SK-N-SH (cell line): ENCODE results near the gene ALKBH8. TPM values are rescaled to one million over a fixed set of nuclear protein-coding genes. Genes with fewer than 3 reads are reported as not detected.
"Not testable (repeated sequence)": the region's sequence is repeated elsewhere in the genome, so short reads cannot be mapped to it uniquely, and the experiment has no call there.

Source experiments
- CTCF ChIA-PET: fragments of 300-600, 350-600 bp; formaldehyde crosslinking; extraction: SDS; loops from one replicate; lab custom pipeline; 2021; lab: Yijun Ruan, JAX
- POLR2A ChIA-PET: fragments of 350-600 bp; sonication (Branson Sonifier 250); formaldehyde crosslinking; extraction: SDS; loops from one replicate; lab custom pipeline; 2020; ENCODE audit warnings: antibody characterized with exemption, inconsistent platforms; lab: Yijun Ruan, JAX
- DNase-seq: peaks from one replicate; pipeline ENCODE4 v3.0.0; 2012
- H2AFZ ChIP-seq: fragments of 200-600 bp; sonication (generic); 2 replicates; pipeline ENCODE4 v1.8.1; 2016; ENCODE audit warnings: antibody characterized with exemption, mild to moderate bottlenecking, low read depth
- H3F3A ChIP-seq: fragments of 200-600 bp; sonication (generic); replicated peaks from 2 replicates; pipeline ENCODE3; 2016; ENCODE audit warnings: antibody characterized with exemption, mild to moderate bottlenecking; ENCODE audit not compliant: insufficient read depth
- H3K27ac ChIP-seq, 2 experiments: fragments of 200-500 bp in 1 of 2; fragments of 200-600 bp in 1 of 2; sonication (Bioruptor generic) in 1 of 2; sonication (generic), shearing (Covaris generic) in 1 of 2; 2 replicates each; pipeline versions ENCODE4 v1.5.1 to v1.6.1; 2014 to 2016; ENCODE audit warnings: low read depth in 2 of 2, inconsistent platforms in 1 of 2, low read length in 1 of 2, mild to moderate bottlenecking in 1 of 2, mixed read lengths in 1 of 2
- H3K27me3 ChIP-seq: fragments of 200-600 bp; sonication (generic), shearing (Covaris generic); 2 replicates; pipeline ENCODE4 v1.6.1; 2016; ENCODE audit warnings: mixed run types; ENCODE audit not compliant: insufficient read depth
- H3K36me3 ChIP-seq, 2 experiments: fragments of 200-500 bp in 1 of 2; fragments of 200-600 bp in 1 of 2; sonication (Bioruptor generic) in 1 of 2; sonication (generic) in 1 of 2; replicated peaks in 1 of 2; 2 replicates each; pipeline versions ENCODE3 to v1.5.1; 2014 to 2016; ENCODE audit warnings: low read length in 1 of 2, mild to moderate bottlenecking in 1 of 2; ENCODE audit not compliant: insufficient read depth in 2 of 2, control insufficient read depth in 1 of 2
- H3K4me1 ChIP-seq, 2 experiments: fragments of 200-500 bp in 1 of 2; fragments of 200-600 bp in 1 of 2; sonication (Bioruptor generic) in 1 of 2; sonication (generic), shearing (Covaris generic) in 1 of 2; 2 replicates each; pipeline versions ENCODE4 v1.5.1 to v1.6.1; 2014 to 2016; ENCODE audit warnings: low read depth in 1 of 2, low read length in 1 of 2, mixed run types in 1 of 2; ENCODE audit not compliant: insufficient read depth in 2 of 2, control insufficient read depth in 1 of 2
- H3K4me2 ChIP-seq: fragments of 200-600 bp; sonication (generic), shearing (Covaris generic); 2 replicates; pipeline ENCODE4 v1.6.1; 2017; ENCODE audit warnings: mixed run types
- H3K4me3 ChIP-seq, 2 experiments: fragments of 200-500 bp in 1 of 2; fragments of 200-600 bp in 1 of 2; sonication (Bioruptor generic) in 1 of 2; sonication (generic), shearing (Covaris generic) in 1 of 2; 2 replicates each; pipeline versions ENCODE4 v1.5.1 to v1.8.1; 2014 to 2016; ENCODE audit warnings: low read depth in 2 of 2, inconsistent platforms in 1 of 2, low read length in 1 of 2, mild to moderate bottlenecking in 1 of 2, mixed read lengths in 1 of 2, moderate library complexity in 1 of 2
- H3K79me2 ChIP-seq: fragments of 200-600 bp; sonication (generic); 2 replicates; pipeline ENCODE4 v1.8.1; 2017; ENCODE audit warnings: mild to moderate bottlenecking; ENCODE audit not compliant: insufficient read depth
- H3K9ac ChIP-seq: fragments of 200-600 bp; sonication (generic); 2 replicates; pipeline ENCODE4 v1.6.1; 2017; ENCODE audit warnings: mixed run types
- H3K9me2 ChIP-seq: fragments of 200-600 bp; sonication (generic); 2 replicates; pipeline ENCODE4 v1.6.1; 2017; ENCODE audit warnings: mixed run types
- H3K9me3 ChIP-seq: fragments of 200-600 bp; sonication (generic); 2 replicates; pipeline ENCODE4 v1.6.1; 2017; ENCODE audit warnings: mixed run types, mild to moderate bottlenecking, moderate library complexity
- H4K20me1 ChIP-seq: fragments of 200-600 bp; sonication (generic); 2 replicates; pipeline ENCODE4 v1.6.1; 2017; ENCODE audit warnings: mild to moderate bottlenecking, mixed run types; ENCODE audit not compliant: insufficient read depth
- CHD2 ChIP-seq: fragments of 150-350 bp; IDR thresholded peaks from 2 replicates; pipeline ENCODE4 v1.6.1; 2018; ENCODE audit warnings: low read length; ENCODE audit not compliant: partially characterized antibody
- EZH2phosphoT487 ChIP-seq: fragments of 200-600 bp; sonication (generic); IDR thresholded peaks from 2 replicates; pipeline ENCODE4 v1.6.1; 2017; ENCODE audit warnings: low read depth, mixed run types, mild to moderate bottlenecking, antibody characterized with exemption, moderate library complexity, borderline replicate concordance
- FOSL2 ChIP-seq: IDR thresholded peaks from 2 replicates; pipeline ENCODE4 v1.4.0; 2012; ENCODE audit warnings: low read depth, mild to moderate bottlenecking, moderate library complexity, borderline replicate concordance
- FOXJ3 ChIP-seq: sonication (generic); formaldehyde crosslinking; IDR thresholded peaks from 2 replicates; pipeline ENCODE4 v1.5.1; 2020; ENCODE audit warnings: mild to moderate bottlenecking, missing genetic modification reagents
- FOXM1 ChIP-seq: IDR thresholded peaks from 2 replicates; pipeline ENCODE4 v1.4.0; 2012; ENCODE audit warnings: low read depth, mild to moderate bottlenecking
- GATA2 ChIP-seq: sonication (generic); formaldehyde crosslinking; IDR thresholded peaks from 2 replicates; pipeline ENCODE4 v1.5.0; 2020; ENCODE audit warnings: mild to moderate bottlenecking, missing genetic modification reagents
- IRF3 ChIP-seq: fragments of 150-350 bp; IDR thresholded peaks from 2 replicates; pipeline ENCODE4 v1.6.1; 2016; ENCODE audit warnings: mild to moderate bottlenecking, low read depth, low read length
- MEF2A ChIP-seq: IDR thresholded peaks from 2 replicates; pipeline ENCODE4 v1.4.0; 2012; ENCODE audit warnings: low read depth, borderline replicate concordance
- NFIC ChIP-seq: IDR thresholded peaks from 2 replicates; pipeline ENCODE4 v1.4.0; 2012; ENCODE audit warnings: borderline replicate concordance
- RAD21 ChIP-seq: IDR thresholded peaks from 2 replicates; pipeline ENCODE4 v1.6.1; 2012; ENCODE audit warnings: mild to moderate bottlenecking, low read length
- RCOR1 ChIP-seq: fragments of 150-350 bp; IDR thresholded peaks from 2 replicates; pipeline ENCODE4 v1.6.1; 2017; ENCODE audit warnings: antibody characterized with exemption, low read length
- SMC3 ChIP-seq: IDR thresholded peaks from 2 replicates; pipeline ENCODE4 v1.6.1; 2012; ENCODE audit warnings: low read depth, low read length, improper control_type of control experiment
- TAF1 ChIP-seq: IDR thresholded peaks from 2 replicates; pipeline ENCODE4 v1.6.1; 2012; ENCODE audit warnings: low read depth, mild to moderate bottlenecking, low read length, moderate library complexity, borderline replicate concordance
- WGBS: methylation state at CpG from one replicate; pipeline ENCODE4 v1.1.6; 2017; ENCODE audit warnings: low lambda C conversion rate; 5-methylcytosine and 5-hydroxymethylcytosine counted together
- polyA plus RNA-seq, 3 experiments: library from polyadenylated mRNA; depleted of rRNA; stranded (reverse); fragments of >200 nt; gene quantifications; 2 replicates each; pipeline ENCODE4 v1.2.3, GENCODE V29; 2012

Gene ALKBH8
- polyA plus RNA-seq, 1 of the 3 experiments (the other 2 are of a cell fraction): 2.4 TPM

GRCh38 chr11:107467696-107468095 is 97.8 kb downstream of the ALKBH8 start:
- Histone ChIP-seq H3K9me2 (no peaks in the 10 kb centered on the region), H3F3A (peaks cover 6% of the 10 kb centered on the region), H3K4me3 (no peak overlapping the region), H4K20me1 (no peaks in the 10 kb centered on the region), H3K4me1 (no peaks in the 10 kb centered on the region), H3K27me3 (no peaks in the 10 kb centered on the region), H2AFZ (no peak overlapping the region), H3K36me3 (no peaks in the 10 kb centered on the region), H3K4me2 (no peak overlapping the region), H3K27ac (no peak overlapping the region), H3K9me3 (no peaks in the 10 kb centered on the region), H3K9ac (no peak overlapping the region), H3K79me2 (no peaks in the 10 kb centered on the region)
- ChIA-PET CTCF (no interaction called here), POLR2A (no interaction called here)
- WGBS: 21% methylated on average over 1 of the region's 1 CpG
- no peak for TF ChIP-seq CHD2
- no peak for TF ChIP-seq RCOR1
- no peak for TF ChIP-seq EZH2phosphoT487
- TF ChIP-seq GATA2 (CRISPR knock-in tag): no peak
- no peak for TF ChIP-seq FOXM1
- no peak for TF ChIP-seq FOXJ3
- TF ChIP-seq MEF2A: no peak
- TF ChIP-seq NFIC: no peak
- TF ChIP-seq SMC3: no peak
- TF ChIP-seq FOSL2: no peak
- no peak for TF ChIP-seq RAD21
- TF ChIP-seq IRF3: no peak
- no peak for TF ChIP-seq TAF1
- DNase-seq: no peak

GRCh38 chr11:107466275-107466866 is 99.2 kb downstream of the ALKBH8 start:
- H4K20me1 ChIP-seq, H2AFZ ChIP-seq, H3K27me3 ChIP-seq, H3F3A ChIP-seq, H3K27ac ChIP-seq, H3K9me3 ChIP-seq, H3K4me1 ChIP-seq, DNase-seq, H3K9ac ChIP-seq, H3K4me2 ChIP-seq, POLR2A ChIA-PET, H3K4me3 ChIP-seq, H3K36me3 ChIP-seq, H3K79me2 ChIP-seq, H3K9me2 ChIP-seq: not testable (repeated sequence)
- 2% methylated on average over 5 of the region's 10 CpGs for WGBS
- CTCF ChIA-PET: interaction anchor here (0.7 to 0.8 kb wide), 2 partner anchors 83 to 223 kb away, joined by 3 read pairs; no protein-coding TSS in a partner anchor
